Muscle layer of duodenum (tissue), 2 donors: ENCODE data around the gene PLAC9.

Experiments used
- H3K27ac ChIP-seq: one replicate; pipeline ENCODE4 v1.7.0; 2013; ENCODE audit warnings: mild to moderate bottlenecking, low read length
- H3K27me3 ChIP-seq: one replicate; pipeline ENCODE4 v1.7.0; 2013; ENCODE audit warnings: low read depth, mild to moderate bottlenecking, control low read depth, low read length
- H3K36me3 ChIP-seq, 2 donors: one replicate each; pipeline ENCODE4 v1.7.0; 2013; ENCODE audit warnings: low read length in 2 of 2, control low read depth in 1 of 2, mild to moderate bottlenecking in 1 of 2; ENCODE audit not compliant: insufficient read depth in 2 of 2, control insufficient read depth in 1 of 2
- H3K4me1 ChIP-seq, 2 donors: one replicate each; pipeline ENCODE4 v1.7.0; 2013; ENCODE audit warnings: low read length in 2 of 2, mild to moderate bottlenecking in 2 of 2, control low read depth in 1 of 2, moderate library complexity in 1 of 2; ENCODE audit not compliant: insufficient read depth in 2 of 2, control insufficient read depth in 1 of 2
- H3K4me3 ChIP-seq, 2 donors: one replicate each; pipeline ENCODE4 v1.7.0; 2013; ENCODE audit warnings: low read length in 2 of 2, low read depth in 1 of 2, mild to moderate bottlenecking in 1 of 2
- H3K9me3 ChIP-seq, 2 donors: one replicate each; pipeline ENCODE4 v1.7.0; 2013; ENCODE audit warnings: low read length in 2 of 2, control low read depth in 1 of 2, mild to moderate bottlenecking in 1 of 2; ENCODE audit not compliant: control insufficient read depth in 1 of 2
- donor health status: healthy.

PLAC9 gene

GRCh38 chr10:80186364-80187012 is 54.0 kb downstream of the PLAC9 start:
- Histone ChIP-seq H3K4me1 (peaks cover 20 to 63% of the 10 kb centered on the region in 2 donors), H3K4me3 (no peak overlapping the region), H3K9me3 (no peaks in the 10 kb centered on the region), H3K27ac (no peak overlapping the region), H3K27me3 (no peaks in the 10 kb centered on the region), H3K36me3 (peaks cover 0 to 10% of the 10 kb centered on the region in 2 donors)

DNA sequence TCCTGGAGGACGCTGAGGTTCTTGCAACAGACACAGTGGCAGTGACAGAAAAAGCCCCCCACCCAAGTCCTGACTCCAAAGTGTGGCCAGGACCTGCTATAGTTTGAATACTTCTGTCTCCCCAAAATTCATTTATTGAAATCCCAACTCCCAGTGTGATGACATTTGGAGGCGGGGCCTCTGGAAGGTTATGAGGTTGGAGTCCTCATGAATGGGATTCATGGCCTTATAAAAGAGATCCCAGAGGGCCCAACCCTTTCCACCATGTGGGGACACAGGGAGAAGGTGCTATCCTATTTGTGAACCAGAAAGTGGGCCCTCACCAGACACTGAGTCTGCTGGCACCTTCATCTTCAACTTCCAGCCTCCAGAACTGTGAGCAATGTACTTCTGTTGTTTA is 54.5 kb downstream of the PLAC9 start:
- no peak overlapping the region for H3K4me3 ChIP-seq
- H3K36me3 ChIP-seq, result peaks cover 0 to 10% of the 10 kb centered on the region in 2 donors
- H3K9me3 ChIP-seq, result no peaks in the 10 kb centered on the region
- no peaks in the 10 kb centered on the region for H3K27me3 ChIP-seq
- H3K4me1 ChIP-seq, result peaks cover 20 to 63% of the 10 kb centered on the region in 2 donors
- peak overlapping the region; percentile 10 for H3K27ac ChIP-seq

- Histone ChIP-seq H3K27me3 (no peaks in the 10 kb centered on the region), H3K4me3 (peak overlapping the region in 1 of 2 donors; percentile 12), H3K36me3 (peaks cover 0 to 10% of the 10 kb centered on the region in 2 donors), H3K9me3 (no peaks in the 10 kb centered on the region), H3K4me1 (peaks cover 20 to 63% of the 10 kb centered on the region in 2 donors), H3K27ac (peak overlapping the region; percentile 10)
Observed at GRCh38 chr10:80187465-80188409, 55.2 kb downstream of the PLAC9 start.

- H3K9me3 ChIP-seq, result no peaks in the 10 kb centered on the region
- no peak overlapping the region for H3K4me3 ChIP-seq
- H3K27me3 ChIP-seq, result no peaks in the 10 kb centered on the region
- peaks cover 13 to 54% of the 10 kb centered on the region in 2 donors for H3K4me1 ChIP-seq
- H3K27ac ChIP-seq, result peak overlapping the region; percentile 10
- peaks cover 0 to 6% of the 10 kb centered on the region in 2 donors for H3K36me3 ChIP-seq
Observed at GRCh38 chr10:80188713-80189112, 56.2 kb downstream of the PLAC9 start.

GRCh38 chr10:80191589-80192270 is 59.2 kb downstream of the PLAC9 start:
- Histone ChIP-seq H3K4me3 (no peak overlapping the region), H3K27ac (peak overlapping the region; percentile 42), H3K4me1 (peaks cover 25 to 46% of the 10 kb centered on the region in 2 donors), H3K27me3 (no peaks in the 10 kb centered on the region), H3K36me3 (no peaks in the 10 kb centered on the region), H3K9me3 (no peaks in the 10 kb centered on the region)

DNA sequence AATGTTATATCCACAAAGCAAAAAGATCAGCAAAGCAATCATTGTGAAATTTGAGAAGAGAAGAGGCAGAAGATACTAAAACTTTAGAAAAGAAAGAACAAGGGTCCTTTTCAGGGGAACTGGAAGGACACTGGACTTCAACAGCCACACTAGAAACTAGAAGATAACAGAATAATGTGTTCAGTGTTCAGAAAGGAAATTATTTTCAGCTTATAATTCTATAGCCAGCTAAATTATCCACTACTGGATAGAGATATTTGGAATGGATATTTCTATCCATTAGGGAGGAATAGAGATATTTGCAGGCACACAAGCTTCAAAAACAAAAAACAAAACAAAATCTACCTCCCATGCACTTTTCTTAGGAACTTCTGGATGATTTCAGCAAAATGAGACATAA is 60.0 kb downstream of the PLAC9 start:
- H3K36me3 ChIP-seq, result no peaks in the 10 kb centered on the region
- H3K4me3 ChIP-seq, result no peak overlapping the region
- H3K27me3 ChIP-seq, result no peaks in the 10 kb centered on the region
- H3K27ac ChIP-seq, result peak overlapping the region; percentile 42
- H3K4me1 ChIP-seq, result peaks cover 32 to 45% of the 10 kb centered on the region in 2 donors
- no peaks in the 10 kb centered on the region for H3K9me3 ChIP-seq

DNA sequence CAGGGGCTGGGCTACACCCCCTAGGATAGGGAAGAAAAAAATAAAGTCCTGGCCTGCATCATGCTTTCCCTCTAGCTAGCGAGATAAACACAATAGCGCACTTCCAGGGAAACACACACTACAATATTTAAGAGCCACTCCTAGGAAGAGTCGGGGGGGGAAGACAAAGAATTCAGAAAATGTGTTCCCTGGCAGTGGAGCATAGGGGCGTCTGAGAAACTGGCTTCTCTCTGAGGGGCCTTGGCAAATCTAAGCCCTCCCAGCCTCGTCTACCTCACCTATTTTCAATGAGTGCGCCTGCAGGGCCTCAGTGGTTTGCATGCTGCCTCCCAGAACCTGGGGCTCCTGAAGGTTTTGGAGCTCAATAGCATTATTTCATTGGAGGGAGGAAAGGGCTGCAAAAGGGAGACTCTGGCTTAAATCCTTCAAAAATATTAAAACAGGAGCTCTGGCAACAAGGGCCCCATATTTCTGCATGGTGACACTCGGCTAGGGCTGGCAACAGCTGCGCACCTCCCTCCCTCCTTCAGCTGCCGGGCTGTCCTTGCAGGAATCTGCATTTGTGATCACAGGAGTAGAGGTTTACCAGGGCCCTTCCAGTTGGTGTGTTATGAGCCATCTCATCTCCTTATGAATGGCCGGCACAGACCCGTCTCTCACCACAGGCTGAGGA is 62.0 kb downstream of the PLAC9 start:
- no peaks in the 10 kb centered on the region for H3K36me3 ChIP-seq
- H3K9me3 ChIP-seq, result no peaks in the 10 kb centered on the region
- H3K27ac ChIP-seq, result peak overlapping the region; percentile 94
- no peak overlapping the region for H3K4me3 ChIP-seq
- peaks cover 29 to 49% of the 10 kb centered on the region in 2 donors for H3K4me1 ChIP-seq
- no peaks in the 10 kb centered on the region for H3K27me3 ChIP-seq
